Omental fat pad (tissue), 4 donors: ENCODE data around the gene HLA-DQB1. TPM values are rescaled to one million over a fixed set of nuclear protein-coding genes. Genes with fewer than 3 reads are reported as not detected.
A peak's percentile ranks its signal among the peaks of the same experiment; 100 is the strongest.

Experiments used
- ATAC-seq: fragments of 150-250 bp; one replicate; pipeline ENCODE4 v1.9.1; 2016; ENCODE audit warnings: mild to moderate bottlenecking, moderate library complexity; ENCODE audit not compliant: low FRiP score
- DNase-seq: peaks from one replicate; pipeline ENCODE4 v3.0.0-alpha.2; 2019; ENCODE audit warnings: low spot score
- total RNA-seq, 4 donors: library from RNA; depleted of rRNA; stranded (reverse); fragments of >200 nt; gene quantifications; one replicate each; pipeline ENCODE4 v1.1.0, GENCODE V29; 2016
- TF ChIP-seq, protein P1 (sequence below), 3 donors: fragments of 450-650 bp; IDR thresholded peaks; one replicate each; pipeline ENCODE4 v1.5.1; 2016 to 2017; ENCODE audit warnings: antibody characterized with exemption in 3 of 3, mild to moderate bottlenecking in 3 of 3, moderate library complexity in 2 of 3

HLA-DQB1 gene
- total RNA-seq, 4 donors from 2014 or later = 1.6 to 9.1 (median 2.4) TPM

GRCh38 chr6:32623693-32624092, 42.8 kb downstream of the HLA-DQB1 start:
- TF ChIP-seq, protein P1, sequence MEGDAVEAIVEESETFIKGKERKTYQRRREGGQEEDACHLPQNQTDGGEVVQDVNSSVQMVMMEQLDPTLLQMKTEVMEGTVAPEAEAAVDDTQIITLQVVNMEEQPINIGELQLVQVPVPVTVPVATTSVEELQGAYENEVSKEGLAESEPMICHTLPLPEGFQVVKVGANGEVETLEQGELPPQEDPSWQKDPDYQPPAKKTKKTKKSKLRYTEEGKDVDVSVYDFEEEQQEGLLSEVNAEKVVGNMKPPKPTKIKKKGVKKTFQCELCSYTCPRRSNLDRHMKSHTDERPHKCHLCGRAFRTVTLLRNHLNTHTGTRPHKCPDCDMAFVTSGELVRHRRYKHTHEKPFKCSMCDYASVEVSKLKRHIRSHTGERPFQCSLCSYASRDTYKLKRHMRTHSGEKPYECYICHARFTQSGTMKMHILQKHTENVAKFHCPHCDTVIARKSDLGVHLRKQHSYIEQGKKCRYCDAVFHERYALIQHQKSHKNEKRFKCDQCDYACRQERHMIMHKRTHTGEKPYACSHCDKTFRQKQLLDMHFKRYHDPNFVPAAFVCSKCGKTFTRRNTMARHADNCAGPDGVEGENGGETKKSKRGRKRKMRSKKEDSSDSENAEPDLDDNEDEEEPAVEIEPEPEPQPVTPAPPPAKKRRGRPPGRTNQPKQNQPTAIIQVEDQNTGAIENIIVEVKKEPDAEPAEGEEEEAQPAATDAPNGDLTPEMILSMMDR (IDR thresholded peaks at IDR 0.05) = no peak
- no peak for DNase-seq
- ATAC-seq = no peak

DNA sequence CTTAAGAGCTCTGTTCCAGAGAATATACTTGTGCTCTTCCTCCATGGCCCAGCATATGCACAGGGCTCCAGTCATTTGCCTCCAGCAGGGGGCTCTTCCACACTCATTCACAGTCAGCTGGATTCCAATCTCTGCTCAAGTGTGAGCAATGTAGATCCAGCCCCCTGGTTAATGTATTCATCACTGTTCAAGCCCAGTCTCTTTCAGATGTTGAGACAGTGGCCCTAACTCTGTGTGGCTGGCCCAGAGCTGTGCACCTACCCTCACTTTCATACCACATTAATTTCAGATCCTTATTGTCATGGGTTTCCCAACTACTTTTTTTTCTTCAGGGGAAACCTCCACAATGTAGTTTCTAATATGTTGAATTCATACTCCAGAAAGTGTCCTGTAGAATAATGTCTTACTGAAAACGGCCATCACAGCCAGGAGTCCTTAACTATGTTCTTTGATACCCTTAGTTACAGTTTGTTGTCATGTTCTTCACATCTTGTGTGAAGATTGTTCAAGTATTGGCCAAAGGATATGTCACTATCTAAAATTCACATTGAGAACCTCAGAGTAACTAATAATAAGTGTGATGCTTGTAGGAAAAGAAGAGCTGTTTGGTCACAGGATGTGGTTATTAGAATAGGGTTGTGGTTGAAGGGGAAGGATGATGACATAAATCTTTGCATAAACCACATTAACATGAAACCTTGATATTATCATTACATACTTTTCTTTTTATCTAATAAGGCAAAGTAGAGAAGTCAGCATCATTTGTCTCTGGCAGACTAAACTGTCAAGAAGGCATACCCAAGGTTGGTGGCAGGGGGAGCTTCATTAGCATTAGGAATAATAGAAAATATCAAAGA, 43.7 kb downstream of the HLA-DQB1 start:
- DNase-seq (no peak), ATAC-seq (peak; percentile 89)
- TF ChIP-seq, protein P1 (IDR thresholded peaks at IDR 0.05) = no peak

GRCh38 chr6:32621372-32621771, 45.1 kb downstream of the HLA-DQB1 start:
- ATAC-seq (no peak), DNase-seq (no peak)
- TF ChIP-seq, protein P1 (IDR thresholded peaks at IDR 0.05) = no peak

DNA sequence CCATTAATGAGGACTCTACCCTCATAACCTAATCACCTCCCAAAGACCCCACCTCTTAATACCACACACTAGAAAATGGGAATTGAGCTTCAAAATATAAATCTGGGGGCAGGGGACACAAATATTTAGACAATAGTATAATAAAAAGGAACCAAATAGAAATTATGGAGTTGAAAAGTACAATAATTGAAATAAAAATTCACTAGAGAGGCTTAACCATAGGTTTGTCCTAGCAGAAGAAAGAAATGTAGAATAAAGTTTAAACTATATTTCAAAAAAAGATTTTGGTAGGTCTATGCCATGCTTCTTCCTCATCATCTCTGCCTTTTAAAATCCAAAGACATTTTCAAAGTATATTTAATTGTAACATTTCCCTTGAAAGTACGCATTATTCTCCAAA, 48.7 kb downstream of the HLA-DQB1 start:
- DNase-seq = no peak
- TF ChIP-seq, protein P1 (IDR thresholded peaks at IDR 0.05) = no peak
- ATAC-seq = no peak

DNA sequence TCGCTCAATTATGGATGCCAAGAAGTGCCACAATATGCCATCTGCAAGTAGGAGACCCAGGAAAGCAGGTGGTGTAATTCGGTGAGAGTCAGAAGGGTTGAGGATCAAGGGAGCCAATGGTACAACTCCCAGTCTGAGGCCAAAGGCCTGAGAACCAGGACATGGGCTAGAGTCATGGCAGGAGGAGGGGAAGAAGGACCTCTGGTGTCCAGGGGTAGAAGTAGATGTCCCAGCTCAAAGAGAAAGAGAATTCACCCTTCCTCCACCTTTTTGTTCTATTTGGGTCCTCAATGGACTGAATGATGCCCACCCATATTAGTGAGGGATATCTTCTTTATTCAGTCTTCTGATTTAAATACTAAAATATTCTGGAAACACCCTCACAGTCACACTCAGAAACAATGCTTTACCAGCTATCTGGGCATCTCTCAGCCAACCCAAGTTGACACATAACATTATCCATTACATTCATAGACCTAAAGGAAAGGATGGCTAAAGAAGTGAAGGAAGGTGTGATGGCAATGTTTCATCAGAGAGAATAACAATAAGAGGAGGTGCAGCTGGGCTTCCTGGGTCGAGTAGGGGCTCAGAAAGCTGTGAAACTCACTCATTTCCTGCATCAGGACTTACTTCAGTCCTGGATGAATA, 50.4 kb downstream of the HLA-DQB1 start:
- ATAC-seq (no peak), DNase-seq (no peak)
- TF ChIP-seq, protein P1 (IDR thresholded peaks at IDR 0.05) = no peak

GRCh38 chr6:32614366-32615081, 51.9 kb downstream of the HLA-DQB1 start:
- ATAC-seq (no peak), DNase-seq (no peak)
- TF ChIP-seq, protein P1 (IDR thresholded peaks at IDR 0.05) = no peak
